HG02970 (cell line): Measurements from ENCODE around the gene CTNNA3.

ENCODE experiments used
- ATAC-seq: cut with Tn5 transposase; IDR thresholded peaks from one replicate; pipeline ENCODE4 v1.9.1; 2021; ENCODE audit warnings: mild to moderate bottlenecking, moderate library complexity, moderate number of reproducible peaks; ENCODE audit not compliant: unreplicated experiment, low FRiP score

Gene CTNNA3

GRCh38 chr10:65940816-65941662 is 1755.0 kb downstream of the CTNNA3 start:
- no peak for ATAC-seq

- ATAC-seq = no peak
Observed at GRCh38 chr10:65940105-65940504, 1755.9 kb downstream of the CTNNA3 start.

GRCh38 chr10:65931291-65932070 is 1764.5 kb downstream of the CTNNA3 start:
- no peak for ATAC-seq

- ATAC-seq = no peak
Observed at GRCh38 chr10:65911151-65911835, 1784.7 kb downstream of the CTNNA3 start.

- ATAC-seq = no peak
Observed at GRCh38 chr10:65910209-65910608, 1785.8 kb downstream of the CTNNA3 start.

- no peak for ATAC-seq
Observed at GRCh38 chr10:65907199-65907712, 1788.7 kb downstream of the CTNNA3 start.

- no peak for ATAC-seq
Observed at GRCh38 chr10:65903620-65904019, 1792.4 kb downstream of the CTNNA3 start.

GRCh38 chr10:65900271-65900670 is 1795.7 kb downstream of the CTNNA3 start:
- no peak for ATAC-seq

GRCh38 chr10:65898055-65898454 is 1797.9 kb downstream of the CTNNA3 start:
- ATAC-seq = no peak

- ATAC-seq = no peak
Observed at GRCh38 chr10:65894961-65895360, 1801.0 kb downstream of the CTNNA3 start.

GRCh38 chr10:65894379-65894778 is 1801.6 kb downstream of the CTNNA3 start:
- no peak for ATAC-seq

GRCh38 chr10:65893676-65894075 is 1802.3 kb downstream of the CTNNA3 start:
- no peak for ATAC-seq

GRCh38 chr10:65892284-65892683 is 1803.7 kb downstream of the CTNNA3 start:
- ATAC-seq = no peak

- ATAC-seq = peak; percentile 77
Observed at GRCh38 chr10:65891073-65891981, 1804.7 kb downstream of the CTNNA3 start.

- no peak for ATAC-seq
Observed at GRCh38 chr10:65864529-65864928, 1831.5 kb downstream of the CTNNA3 start.

GRCh38 chr10:65864036-65864435 is 1832.0 kb downstream of the CTNNA3 start:
- no peak for ATAC-seq
